Epithelial cell of prostate (primary cell): ENCODE measurements around the gene SPIRE1.
"Not testable (repeated sequence)": the region's sequence is repeated elsewhere in the genome, so short reads cannot be mapped to it uniquely, and the experiment has no call there.

Experiments used
- DNase-seq: peaks from one replicate; pipeline ENCODE4 v3.0.0-alpha.2; 2011; ENCODE audit warnings: low read depth, low spot score
- H3K27ac ChIP-seq: fragments of 450-650 bp; 2 replicates; pipeline ENCODE4 v1.5.1; 2017; ENCODE audit warnings: mild to moderate bottlenecking

Gene SPIRE1

DNA sequence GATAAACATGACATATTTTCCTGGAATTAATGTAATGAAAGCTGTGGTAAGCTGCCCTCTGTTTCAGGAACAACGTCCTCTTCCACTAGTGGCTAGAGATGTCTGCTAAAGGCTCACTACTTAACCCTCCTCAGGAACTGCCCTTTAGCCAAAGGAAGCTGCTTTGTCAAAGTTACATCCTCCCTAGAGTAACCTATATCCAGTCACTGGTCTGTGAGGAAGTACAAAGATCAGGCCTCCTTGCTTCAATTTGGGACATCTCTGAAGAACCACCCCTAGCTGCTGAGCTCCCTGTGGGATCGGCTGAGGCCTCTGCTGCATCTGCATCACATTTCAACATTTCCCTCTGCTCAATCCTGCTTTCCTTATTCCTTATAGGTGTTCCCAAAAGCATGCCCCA is 142.4 kb downstream of the SPIRE1 start:
- DNase-seq: no peak
- no peak overlapping the region for H3K27ac ChIP-seq

DNA sequence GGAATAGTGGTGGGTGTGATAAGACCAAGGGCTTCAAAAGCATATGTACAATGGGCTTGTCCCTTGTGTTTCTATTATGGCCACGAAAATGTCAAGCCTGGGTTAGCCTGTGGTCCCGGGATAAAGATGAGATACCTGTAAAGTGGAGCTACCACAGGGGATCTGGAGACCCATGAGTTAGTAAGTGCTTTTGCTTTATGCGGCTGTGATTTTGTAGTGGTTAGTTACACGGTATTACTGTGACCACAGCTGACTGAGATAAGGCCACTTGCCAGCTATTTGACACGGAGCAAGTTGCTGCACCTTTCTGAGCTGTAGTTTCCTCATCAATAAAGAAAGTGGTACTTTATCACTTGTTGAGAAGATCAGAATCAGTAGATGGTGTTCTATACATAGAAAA is 150.9 kb downstream of the SPIRE1 start:
- no peak overlapping the region for H3K27ac ChIP-seq

DNA sequence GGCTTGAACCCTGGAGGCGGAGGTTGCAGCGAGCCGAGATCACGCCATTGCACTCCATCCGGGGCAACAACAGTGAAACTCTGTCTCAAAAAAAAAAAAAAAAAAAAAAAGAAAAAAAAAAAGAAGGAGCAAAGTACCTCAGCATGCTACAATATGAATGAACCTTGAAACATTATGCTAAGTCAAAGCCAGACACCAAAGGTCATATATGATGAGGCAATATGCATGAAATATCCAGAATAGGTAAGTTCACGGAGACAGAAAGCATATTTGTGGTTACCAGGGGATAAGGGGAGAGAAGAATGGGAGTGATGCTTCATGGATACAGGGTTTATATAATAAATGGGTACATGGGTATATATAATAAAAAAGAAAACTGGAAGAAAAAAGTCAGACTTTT is 156.9 kb downstream of the SPIRE1 start:
- no peak overlapping the region for H3K27ac ChIP-seq
- no peak for DNase-seq

More for the DNA sequence above, 150.9 kb downstream of the SPIRE1 start:
- DNase-seq: no peak

DNA sequence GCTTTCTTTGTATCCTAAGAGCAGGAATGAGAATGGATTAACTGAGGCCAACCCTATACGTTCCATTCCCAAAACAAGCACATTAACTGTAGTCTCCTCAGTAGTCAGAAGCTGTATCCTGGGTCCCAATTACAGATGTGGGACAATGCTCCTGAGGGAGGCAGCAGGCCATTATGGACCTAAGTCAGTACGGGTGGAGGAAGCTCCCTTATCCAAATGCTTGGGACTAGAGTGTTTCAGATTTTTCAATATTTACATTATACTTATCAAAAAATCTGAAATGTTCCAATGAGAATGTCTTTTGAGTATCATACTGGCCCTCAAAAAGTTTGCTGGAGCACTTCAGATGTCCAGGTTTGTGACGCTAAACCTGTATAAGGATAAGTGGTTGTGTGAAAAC is 160.1 kb downstream of the SPIRE1 start:
- no peak overlapping the region for H3K27ac ChIP-seq
- DNase-seq: no peak

DNA sequence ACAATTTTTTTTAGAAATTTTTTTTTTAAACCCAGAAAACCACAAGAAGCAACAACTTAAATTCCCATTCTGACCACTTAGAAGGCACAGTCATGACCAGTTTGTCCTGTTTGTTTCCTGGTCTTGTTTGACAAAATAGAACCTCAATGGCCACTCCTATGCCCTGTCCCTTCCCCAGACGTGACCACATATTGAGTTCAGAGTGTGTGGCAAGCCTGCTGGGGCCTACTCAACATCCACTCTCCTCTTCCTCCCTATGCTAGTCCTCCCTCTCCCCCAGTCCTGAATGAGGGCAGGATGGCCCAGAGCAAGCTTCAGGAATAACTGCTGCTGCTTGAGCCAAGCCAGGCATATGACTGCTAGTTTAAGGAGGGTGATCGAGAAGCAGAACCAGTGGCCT is 160.6 kb downstream of the SPIRE1 start:
- no peak overlapping the region for H3K27ac ChIP-seq
- peak; percentile 8 for DNase-seq

DNA sequence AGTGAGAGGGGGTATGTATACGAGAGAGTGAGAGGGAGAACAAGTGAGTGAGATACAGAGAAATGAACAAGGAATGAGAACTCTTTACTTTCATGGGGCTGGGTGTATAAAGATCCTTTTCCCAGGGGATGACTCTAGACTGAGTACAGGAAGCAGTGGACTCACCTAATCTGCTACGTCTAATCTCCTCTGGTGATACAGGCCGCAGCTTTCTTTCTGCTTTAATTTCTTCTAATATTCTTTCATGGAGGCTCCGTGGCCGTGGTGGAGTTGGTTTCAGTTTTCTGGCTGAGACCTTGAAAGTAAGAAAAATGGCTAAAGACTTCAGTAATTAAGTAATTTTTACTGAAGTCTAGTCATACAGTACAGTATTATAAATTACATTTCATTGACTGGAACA is 165.0 kb downstream of the SPIRE1 start:
- no peak overlapping the region for H3K27ac ChIP-seq
- no peak for DNase-seq

DNA sequence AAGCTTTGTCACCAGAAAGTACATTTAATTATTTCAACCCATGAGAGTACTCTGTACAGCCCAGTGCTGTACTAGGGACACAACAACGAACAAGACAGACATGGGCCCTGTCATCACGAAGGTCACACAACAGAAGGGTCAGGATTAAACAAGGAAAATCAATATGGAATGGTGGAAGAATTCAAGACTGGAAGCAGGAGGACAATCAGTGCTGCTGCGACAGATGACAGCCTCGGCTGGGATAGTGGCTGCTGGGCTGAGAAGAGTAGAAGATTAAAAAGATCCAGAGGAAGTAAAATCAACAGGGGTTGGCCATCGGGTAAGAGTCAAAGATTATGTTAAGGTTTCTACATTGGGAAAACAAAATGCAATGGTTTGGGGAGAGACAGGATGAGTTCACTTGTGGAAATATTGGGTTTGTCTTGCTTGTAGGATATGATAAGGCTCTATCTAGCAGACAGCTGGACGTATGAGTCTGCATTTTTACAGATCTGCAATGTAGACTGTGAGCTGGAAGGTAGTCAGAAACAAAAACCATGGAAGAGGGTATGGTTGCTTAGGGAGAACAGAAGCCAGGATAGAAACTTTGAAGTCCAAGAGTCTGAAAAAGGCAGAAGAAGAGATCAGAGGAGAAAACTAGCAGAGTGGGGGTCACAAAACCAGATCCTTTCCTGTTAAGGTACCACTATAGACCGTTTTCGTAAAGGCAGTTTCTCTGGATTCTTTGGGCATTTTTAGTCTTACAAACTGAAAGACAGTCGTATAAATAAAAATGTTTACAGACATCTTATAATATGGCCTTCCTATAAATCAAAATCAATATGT is 166.1 kb downstream of the SPIRE1 start:
- DNase-seq: no peak
- H3K27ac ChIP-seq: no peak overlapping the region

DNA sequence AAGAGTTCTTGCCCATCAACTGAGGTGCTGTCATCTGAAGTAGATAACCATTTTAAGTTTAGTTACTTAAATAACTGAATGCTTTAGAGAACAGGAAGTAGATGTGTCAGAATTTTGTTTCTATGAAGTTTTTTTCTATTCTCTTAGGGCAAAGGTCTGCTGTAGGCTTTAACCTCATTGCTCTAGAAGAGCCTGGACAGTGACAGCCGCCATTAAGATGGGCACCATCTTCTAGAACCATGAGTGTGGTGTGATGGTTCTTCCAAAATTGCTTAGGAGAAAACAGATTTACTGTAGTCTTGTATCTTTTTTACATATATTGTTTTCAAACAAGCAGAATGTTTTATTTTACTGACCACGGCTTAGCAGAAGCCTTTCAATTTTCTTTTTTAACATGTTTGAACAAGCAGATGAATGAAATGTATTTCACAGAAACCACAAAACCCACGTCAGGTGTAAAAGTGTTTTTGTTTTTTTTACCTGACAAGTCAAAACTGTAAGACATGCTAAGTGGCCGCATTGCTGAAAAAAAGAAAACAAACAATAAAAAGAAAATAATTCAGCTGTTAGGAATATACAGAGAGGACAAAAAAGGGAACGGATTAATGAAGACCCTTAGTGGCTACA is 172.3 kb downstream of the SPIRE1 start:
- no peak for DNase-seq
- no peak overlapping the region for H3K27ac ChIP-seq

DNA sequence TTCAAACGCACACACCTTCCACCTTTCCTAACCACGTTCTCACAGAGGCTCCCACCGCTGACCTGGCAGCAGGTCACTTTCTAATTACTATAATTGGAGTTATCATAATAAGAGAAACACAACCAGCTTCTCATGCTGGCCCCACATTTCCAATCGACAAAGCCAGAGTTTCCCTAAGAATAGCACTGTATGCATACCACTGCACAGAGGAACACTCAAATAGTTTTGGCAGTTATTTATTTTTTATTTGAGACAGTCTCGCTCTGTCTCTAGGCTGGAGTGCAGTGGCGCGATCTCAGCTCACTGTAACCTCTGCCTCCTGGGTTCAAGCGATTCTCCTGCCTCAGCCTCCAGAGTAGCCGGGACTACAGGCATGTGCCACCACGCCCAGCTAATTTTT is 176.0 kb downstream of the SPIRE1 start:
- H3K27ac ChIP-seq, DNase-seq: not testable (repeated sequence)

DNA sequence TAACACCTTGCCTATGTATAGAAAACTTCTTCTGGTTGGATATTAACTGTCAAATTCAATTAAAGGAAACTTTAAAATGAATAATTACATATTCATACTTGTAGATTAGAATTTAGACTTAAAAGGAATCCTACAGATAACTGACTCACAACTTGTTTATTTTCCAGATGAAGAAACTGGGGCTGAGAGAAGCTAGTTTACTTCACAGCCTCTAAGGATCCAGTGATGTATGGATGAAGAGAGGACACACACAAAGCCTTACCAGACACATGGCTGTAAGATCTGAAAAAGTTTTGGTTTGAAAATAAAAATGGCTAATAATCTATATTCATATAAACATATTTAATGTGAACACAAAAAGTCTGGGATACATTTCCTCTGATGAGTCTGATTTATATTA is 177.9 kb downstream of the SPIRE1 start:
- H3K27ac ChIP-seq: no peak overlapping the region
- DNase-seq: no peak

DNA sequence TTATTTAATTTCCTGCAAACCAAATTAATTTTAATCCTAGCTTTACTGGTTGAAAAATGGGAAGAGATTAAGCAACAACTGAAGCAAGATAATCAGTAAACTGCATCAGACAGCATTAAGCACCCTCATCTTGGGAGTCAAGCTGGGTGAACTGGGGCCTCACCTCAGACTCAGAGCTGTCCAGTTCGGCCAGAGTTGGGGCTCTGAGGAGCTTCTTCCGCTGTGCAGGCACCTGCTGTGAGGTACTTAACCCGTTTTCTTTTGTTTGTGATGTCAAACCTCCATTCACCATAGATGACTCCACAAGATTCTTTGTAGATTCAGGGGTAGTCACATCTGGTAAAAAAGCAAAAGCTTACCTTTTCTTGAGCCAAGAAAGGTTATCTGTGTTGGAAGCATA is 178.4 kb downstream of the SPIRE1 start:
- DNase-seq: no peak
- H3K27ac ChIP-seq: no peak overlapping the region

DNA sequence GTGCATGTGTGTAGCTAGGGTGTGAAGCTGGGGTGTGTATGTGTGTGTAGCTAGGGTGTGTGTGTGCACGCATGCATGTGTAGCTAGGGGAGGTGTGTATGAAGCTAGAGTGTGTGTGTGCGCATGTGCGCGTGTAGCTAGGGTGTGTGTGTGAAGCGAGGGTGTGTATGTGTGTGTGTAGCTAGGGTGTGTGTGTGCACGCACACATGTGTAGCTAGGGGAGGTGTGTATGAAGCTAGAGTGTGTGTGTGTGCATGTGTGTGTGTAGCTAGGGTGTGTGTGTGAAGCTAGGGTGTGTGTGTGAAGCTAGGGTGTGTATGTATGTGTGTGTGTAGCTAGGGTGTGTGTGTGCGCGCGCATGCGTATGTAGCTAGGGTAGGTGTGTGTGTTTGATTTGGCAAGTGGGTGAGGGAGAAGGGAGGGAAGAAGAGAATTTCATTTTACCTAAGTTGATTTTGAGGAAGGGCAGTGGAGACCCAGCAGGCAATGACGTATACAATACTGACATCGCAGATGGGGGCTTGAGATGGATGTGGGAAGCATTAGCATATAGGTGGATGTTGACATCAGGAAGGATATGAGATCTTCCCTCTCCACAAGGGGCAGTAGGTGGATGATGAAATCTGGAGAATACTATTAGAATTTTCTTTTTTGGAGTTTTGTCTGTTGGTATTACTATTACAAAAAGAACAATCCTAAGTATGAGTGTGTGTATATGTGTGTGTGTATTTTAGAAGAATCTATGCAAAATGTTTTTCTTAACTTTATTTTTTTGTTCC is 179.4 kb downstream of the SPIRE1 start:
- H3K27ac ChIP-seq: no peak overlapping the region
- DNase-seq: no peak

DNA sequence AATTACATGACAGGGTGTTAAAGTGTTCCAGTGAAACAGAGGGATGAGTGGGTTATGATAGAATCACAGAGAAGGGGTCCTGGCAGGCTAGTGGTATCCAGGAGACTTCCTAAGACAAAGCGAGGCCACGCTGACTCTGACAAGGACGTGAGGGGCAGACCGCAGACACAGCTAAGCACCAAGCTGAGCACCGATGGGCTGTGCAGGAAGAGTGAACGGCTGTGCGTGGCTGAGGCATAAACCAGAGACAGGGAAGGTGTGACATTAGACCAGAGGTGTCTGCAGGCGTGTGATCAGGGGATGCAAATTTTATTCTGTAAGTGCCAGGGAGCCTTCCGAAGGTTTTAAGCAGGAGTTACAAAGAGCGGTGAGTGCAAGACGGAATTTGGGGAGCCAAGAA is 180.3 kb downstream of the SPIRE1 start:
- no peak overlapping the region for H3K27ac ChIP-seq
- DNase-seq: no peak

DNA sequence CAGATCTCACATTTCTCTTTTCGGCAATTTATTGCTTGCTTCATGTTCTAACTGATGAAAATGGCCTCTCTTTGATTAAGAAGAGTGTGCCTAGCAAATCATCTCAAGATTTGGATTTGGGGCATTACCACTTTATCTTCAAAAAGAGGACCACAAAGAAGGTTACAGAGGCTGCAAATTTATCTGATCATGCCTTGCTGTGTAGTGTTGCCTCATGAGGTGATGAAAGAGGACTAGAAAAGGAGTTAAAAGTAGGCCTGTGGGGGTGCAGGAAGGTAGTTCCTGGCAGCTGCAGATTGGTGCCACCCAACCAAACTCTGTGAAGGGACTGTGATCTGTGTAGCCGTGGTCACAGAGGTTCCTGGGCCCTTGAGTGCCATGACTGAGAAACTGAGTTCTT is 181.0 kb downstream of the SPIRE1 start:
- H3K27ac ChIP-seq: no peak overlapping the region
- no peak for DNase-seq

DNA sequence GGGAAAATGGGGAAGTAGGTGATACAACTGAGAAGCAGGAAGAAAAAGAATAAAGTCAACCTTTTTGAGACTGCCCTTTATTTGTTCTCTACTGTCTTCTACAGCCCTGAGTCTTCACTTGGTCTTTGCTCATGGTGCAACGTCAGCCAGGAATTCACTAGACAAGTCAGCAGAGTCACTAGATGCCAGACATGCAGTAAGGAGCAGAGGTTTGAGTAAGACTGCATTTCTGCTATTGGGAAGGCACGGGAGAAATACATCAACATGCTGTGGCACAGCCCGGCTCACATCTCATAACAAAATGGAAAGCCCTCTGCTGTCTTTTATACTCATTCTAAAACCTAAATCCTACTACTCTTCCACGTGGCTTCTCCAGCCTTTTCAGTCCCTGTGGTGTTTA is 183.0 kb downstream of the SPIRE1 start:
- no peak for DNase-seq
- no peak overlapping the region for H3K27ac ChIP-seq

DNA sequence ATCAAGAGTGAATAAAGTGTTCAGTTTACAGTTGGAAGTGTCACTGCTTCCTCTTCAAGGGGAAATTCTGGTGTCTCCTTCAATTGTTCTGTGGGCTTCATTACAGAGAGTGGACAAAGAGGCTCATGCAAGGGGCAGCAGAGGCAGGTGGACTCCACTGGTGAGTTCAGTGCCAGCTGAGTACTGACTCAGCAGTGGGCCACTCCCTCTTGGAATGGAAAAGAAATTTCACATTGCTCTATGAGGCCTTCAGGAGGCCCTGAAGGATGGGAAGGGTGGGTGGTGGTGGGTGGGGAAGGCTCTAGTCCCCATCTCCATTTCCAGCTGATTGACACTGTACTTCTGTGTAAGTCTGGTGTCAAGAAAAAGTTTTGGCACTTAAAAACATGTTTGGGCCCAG is 183.8 kb downstream of the SPIRE1 start:
- no peak for DNase-seq
- H3K27ac ChIP-seq: no peak overlapping the region

DNA sequence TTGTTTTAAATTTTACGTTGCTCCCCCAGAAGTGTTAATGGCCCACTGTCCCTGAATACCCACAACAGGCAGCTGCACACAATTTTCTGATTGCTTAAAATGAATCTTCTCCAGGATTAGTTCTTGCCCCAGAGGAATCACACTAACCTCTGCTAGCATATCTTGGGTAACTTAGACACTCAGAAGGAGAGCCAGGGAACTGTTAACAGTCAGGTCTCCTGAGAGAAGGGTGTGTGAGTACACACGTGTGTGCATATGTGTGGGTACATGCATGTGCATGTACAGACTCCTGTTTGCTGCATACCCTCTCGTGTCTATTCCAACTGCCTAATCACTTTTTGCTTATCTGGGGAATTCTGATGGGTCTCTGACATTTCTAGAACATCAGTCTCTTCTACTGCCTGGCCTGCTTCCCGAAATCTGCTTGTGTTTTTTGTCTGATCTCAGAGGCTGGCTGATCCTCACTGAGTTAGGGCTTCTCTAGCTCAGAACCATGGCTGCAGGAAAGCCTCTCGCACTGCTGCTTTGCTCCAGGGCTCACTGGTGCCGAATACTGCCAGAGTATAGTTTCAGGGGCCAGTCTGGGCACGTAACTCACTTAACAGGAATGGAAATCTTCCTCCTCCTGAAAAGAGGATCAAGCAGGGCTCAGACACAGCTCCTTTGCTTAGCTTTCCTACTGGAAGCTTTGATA is 187.4 kb downstream of the SPIRE1 start:
- peak overlapping the region; percentile 35 for H3K27ac ChIP-seq
- peak; percentile 24 for DNase-seq

DNA sequence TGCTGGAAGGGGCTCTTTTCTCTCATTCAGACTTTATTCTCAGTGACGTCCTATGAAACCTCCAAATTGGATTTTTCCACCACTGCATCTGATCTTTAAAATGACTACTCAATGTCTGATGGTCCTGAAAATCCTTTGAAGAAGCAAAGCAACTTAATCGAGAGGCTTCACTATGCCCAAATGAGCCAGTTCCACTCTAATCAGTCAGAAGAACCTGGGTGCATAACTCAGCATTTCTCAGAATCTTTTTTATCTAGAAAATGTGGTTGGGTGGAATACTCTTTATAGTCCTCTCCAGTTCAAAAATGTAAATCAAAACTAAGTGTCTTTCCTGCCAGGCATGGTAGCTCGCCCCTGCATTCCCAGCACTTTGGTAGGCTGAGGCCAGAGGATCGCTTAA is 189.5 kb downstream of the SPIRE1 start:
- H3K27ac ChIP-seq: no peak overlapping the region
- no peak for DNase-seq

DNA sequence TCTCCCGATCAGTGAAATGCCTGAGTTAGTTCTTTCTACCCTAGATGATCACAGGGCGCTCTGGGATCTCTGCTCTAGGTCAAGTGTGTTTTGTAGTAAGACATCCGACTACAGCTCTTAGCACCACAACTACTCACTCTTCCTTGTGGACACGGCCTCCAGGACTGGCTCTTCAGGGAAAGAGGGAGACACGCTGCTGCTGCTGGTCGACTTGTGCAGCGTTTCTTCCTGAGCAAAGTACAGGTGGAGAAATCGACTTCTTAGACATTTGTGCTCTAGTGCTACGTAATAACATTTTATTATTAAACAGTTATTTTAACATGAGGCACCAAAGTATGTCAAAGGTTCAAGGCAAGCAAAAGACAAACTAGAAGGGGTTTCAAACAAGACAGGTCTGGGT is 193.2 kb downstream of the SPIRE1 start:
- no peak for DNase-seq
- H3K27ac ChIP-seq: no peak overlapping the region

DNA sequence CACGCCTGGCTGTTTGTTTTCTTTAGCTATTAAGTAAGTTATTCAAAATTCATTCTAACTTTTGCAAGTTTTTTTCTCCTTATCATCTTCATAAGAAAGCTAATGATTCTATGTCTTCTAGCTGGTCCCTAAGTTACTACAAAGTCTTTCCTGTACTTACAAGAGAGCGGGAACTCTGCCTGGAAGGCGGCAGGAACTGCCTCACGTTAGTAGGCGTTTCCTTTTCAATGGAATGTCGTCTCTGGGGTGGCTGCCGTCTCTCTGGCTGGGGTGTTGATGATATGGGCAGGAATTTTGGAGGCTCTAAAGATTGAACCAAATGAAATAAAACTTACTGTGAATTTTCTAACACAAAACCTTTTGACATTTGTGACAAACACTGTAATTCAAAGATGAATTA is 194.7 kb downstream of the SPIRE1 start:
- no peak for DNase-seq
- H3K27ac ChIP-seq: no peak overlapping the region

DNA sequence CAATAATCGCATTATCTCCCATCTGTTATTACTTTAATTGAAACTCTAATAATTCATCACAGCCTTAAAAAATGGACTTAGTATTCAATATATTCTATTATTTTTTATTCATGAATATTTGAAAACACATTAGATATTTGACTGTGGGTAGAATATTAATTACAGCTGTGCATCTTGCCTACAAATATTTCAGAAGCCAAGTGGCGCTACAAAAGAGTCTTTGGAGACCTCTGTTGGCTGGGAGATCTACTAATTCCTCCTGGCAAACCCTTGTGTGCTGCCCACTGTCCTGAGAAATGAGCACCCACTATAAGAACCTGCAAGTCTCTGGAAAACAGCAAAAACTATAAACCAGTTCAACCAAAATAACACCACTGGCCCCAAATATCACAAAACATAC is 195.7 kb downstream of the SPIRE1 start:
- DNase-seq: no peak
- no peak overlapping the region for H3K27ac ChIP-seq
